ENCODE data around the gene ENHO.

ENHO gene

DNA sequence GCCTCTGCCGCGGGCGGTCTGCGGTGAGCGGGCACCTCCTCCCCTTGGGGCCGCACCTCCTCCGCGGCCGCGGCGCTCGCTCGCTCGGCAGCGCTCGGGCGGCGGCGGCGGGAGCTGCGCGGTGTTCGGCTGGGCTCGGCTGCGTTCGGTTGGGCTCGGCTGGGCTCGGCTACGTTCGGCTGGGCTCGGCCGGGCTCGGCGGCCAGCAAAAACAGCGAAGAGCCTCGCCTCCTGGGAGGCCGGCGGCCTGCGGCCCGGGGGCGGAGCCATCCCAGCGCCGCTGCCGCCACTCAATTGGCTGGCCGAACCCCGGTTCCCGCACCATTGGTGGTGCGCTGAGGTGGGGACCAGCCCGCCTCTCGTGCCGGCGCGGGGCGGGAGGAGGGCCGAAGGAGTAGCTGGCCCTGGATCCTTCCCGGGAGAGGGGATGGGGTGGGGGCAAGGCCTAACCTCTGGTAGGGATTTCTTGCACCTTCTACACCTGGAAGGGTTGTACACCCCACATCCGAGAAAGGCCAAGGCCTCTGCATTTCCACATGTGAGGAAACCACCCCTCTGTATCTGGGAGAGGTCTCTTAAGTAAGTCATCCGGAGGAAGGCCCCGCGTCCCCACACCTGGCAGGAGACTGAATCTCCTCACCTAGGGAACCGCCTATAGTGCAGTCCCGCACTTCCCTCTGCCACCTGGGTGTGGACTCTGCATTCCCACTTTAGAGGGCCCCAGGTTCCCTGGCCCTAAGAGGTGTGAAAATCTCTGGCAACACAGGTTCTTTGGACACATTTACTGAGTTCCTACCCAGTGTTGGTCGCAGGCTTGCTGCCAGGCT, at the start of gene ENHO:
Gene ENHO, minus strand, starts transcription at position 20 of the 827 bp plus-strand sequence. CDS start 1,295 bp downstream, outside the sequence.
- DNase-seq (ENCODE audit: low read depth) = peak; percentile 65

GRCh38 chr9:34572092-34572491, 49.3 kb upstream of the ENHO start:
- no peak for DNase-seq (ENCODE audit: low read depth)

DNA sequence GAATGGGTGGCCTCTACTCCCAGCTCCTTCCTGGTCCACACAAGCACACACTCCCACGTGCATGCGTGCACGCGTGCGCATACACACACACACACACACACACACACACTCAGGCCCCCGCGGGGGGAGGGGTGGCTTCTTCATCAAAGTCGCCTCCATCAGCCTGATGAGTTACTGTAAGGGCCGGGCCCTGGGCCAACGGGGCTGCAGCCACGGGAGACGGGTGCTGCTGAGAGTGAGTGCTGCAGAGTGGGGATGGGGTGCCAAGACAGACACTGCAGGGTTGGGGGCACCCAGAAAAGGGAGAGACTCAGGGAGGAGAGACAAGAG, 48.7 kb upstream of the ENHO start:
- DNase-seq (ENCODE audit: low read depth) = no peak

DNA sequence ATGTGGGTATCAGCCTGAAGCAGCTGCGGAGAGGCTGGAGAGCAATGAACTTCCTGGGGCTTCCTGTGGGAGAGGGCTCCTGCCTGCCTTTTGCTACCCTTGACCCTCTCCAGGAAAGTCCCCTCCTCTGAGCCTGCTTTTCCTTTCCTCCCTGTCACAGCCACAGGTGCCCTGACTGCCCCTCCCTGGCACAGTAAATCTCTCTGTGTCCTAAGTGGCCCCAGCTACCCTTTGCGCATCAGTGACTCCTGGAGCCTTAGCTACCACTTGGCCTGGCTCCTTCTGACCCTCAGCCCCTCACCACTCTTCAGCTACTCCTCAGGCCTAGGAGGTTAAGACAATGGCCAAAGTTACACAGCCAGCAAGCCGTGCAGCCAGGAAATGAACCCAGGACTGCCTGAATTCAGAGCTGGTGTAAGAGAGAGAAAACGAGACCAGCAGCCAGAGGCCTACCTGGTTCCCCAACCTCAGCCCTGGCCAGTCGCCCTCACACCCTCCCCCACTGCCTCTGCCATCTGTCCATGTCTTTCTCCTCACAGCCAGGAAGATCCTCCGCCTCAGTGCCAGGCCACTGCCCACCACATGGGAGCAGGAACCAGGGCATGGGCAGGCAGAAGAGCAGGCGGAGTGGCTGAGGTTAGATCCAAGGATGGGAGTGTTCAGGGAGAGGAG, 48.2 kb upstream of the ENHO start:
- DNase-seq (ENCODE audit: low read depth) = no peak

- no peak for DNase-seq (ENCODE audit: low read depth)
These were observed 47.6 kb upstream of the ENHO start for GRCh38 chr9:34570376-34570775.

DNA sequence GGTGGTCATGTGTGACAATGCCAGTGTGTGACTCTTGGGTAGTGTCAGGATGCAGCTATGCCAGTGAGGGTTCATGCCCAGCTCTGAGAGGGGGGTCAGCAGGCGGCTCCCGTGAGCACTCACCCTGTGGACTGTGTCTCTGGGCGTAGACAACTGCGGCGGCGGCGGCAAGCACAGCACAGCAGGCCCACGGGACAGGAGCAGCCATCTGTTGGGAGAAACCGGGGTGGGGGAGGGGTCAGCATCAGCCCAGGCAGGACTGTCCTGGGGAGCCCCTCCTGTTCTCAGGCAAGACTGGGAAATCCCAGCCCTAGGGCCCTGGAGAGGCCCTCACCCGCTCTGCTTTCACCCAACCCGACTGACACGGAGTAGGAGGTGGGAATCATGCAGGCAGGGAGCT, 46.0 kb upstream of the ENHO start:
- DNase-seq (ENCODE audit: low read depth) = no peak

GRCh38 chr9:34568133-34568532, 45.3 kb upstream of the ENHO start:
- no peak for DNase-seq (ENCODE audit: low read depth)

DNA sequence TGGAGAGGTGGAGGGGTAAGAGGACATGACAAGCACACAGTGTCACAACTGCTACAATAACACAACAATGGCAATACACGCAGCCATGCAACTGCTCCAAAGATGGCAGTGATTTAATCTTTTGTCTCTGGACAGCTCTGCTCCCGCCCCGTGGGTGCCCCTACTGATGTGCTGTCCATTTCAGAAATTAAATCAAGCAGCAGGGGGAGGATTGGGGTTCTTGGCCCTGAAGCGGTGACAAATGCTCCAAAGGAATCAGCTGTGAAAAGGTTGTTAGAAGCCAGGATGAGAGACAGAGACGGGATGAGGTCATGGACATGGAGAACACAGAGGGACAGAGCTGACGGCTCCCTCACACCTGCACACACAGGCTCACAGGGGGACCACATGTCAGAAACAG, 44.2 kb upstream of the ENHO start:
- no peak for DNase-seq (ENCODE audit: low read depth)

DNA sequence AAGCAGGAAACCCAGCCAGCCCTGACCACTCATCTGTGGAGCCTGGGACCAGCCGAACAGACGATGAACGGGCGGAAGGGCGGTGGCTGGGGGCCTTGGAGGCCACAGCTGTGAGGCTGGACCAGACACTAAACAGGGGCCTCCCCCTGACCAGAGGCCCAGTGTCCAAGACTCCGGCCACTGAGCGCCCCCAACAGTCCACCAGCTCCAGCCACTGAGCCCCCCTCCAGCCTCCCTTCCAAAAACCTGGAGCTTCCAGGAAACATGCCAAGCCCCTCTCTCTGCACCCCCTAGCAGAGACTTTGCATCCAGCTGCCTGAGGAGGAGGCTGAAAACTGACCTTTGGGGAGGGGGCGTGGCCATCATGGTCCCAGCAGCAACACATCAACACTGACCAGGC, 43.5 kb upstream of the ENHO start:
- DNase-seq (ENCODE audit: low read depth) = no peak

GRCh38 chr9:34565856-34566255, 43.1 kb upstream of the ENHO start:
- DNase-seq (ENCODE audit: low read depth) = no peak

GRCh38 chr9:34564617-34565016, 41.8 kb upstream of the ENHO start:
- DNase-seq (ENCODE audit: low read depth) = no peak

DNA sequence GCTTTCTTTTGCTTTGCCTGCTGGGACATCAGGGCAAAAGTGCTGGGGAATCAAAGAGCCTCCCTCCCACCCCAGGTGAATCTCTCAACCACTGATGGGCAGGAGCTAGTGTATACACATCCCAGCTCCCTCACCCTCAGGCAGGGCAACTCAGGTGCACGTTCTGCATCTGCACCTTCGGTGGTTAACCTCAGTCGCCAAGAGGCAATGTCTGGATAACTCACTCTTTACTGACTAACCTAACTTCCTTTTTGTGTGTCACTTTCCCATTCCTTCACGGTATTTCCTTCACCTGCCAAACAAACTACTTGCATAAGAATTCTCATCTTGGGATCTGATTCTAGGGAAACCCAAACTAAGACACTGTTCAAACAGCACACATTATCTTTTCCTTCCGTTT, 40.5 kb upstream of the ENHO start:
- DNase-seq (ENCODE audit: low read depth) = no peak

GRCh38 chr9:34562135-34562745, 39.5 kb upstream of the ENHO start:
- no peak for DNase-seq (ENCODE audit: low read depth)

- no peak for DNase-seq (ENCODE audit: low read depth)
These were observed 37.9 kb upstream of the ENHO start for GRCh38 chr9:34560599-34561214.

DNA sequence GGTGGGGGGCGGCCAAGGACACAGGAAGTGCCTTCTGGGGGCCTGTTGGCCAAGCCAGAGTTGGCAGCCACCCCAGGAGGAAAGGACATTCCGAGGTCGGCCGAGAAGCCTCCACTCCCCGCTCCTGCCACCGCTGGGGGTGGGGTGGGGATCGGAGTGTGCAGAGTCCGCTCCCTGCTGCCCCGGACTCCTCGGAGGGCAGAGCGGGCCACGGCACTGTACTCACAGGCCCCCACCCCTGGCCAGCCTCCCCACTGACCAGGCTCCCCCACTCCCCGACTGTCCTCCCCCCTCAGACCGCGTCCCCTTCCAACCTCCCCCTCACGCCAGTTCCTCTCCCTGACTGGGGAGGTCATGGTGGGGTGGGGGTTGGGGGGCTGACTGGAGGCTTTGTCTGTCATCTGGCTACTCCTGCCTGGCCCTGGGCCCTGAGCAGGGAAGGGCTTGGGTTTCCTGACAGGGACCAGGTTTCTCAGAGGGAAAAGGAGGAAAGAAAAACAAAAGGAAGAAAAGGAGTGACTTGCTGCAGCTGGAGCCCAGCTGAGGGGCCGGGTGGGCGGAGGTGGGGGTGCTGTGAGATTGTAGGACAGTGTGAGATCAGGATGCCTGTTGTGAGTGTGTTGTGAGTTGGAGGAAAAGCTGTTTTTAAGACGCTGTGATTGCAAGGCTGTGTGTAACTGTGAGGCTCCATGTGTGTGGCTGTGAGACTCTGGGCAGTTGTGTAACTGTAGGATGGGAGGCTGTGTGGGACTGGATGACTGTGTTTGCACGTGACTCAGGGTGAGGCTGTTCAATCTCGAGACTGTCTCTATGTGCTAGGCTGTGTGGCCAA, 37.0 kb upstream of the ENHO start:
- peak; percentile 42 for DNase-seq (ENCODE audit: low read depth)

DNA sequence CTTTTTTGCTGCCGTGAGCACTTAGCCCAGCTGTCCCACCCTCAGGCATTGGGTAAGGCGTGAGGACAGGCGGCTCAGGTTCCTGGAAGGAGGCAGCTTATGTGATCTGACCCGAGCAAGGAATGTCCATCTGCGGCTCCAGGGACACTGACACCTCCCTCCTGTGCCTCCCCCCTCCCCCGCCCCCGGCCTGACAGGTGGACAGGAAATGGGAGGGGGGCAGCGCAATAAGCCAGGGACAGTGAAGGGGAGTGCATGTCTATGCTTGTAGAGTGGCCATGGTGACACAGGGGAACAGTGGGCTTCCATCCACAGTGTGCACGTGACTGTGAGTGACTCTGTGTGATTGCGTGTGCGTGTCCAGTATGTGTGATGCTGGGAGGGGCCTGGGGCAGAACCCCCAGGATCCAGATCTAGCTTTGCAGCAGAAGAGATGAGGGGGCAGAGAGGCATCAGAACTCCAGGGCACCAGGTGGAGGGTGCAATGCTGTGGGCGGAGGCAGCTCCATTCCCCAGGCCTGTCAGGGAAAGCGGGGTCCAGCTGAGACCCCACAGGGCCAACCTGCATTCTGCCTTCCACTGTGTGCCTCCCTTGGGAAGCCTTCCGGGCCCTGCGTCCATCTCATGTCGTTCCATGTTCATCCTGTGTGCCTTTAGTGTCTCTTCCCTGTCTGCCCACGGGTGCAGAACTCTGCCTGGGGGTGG, 36.3 kb upstream of the ENHO start:
- DNase-seq (ENCODE audit: low read depth) = no peak

- no peak for DNase-seq (ENCODE audit: low read depth)
These were observed 35.6 kb upstream of the ENHO start for GRCh38 chr9:34558364-34558763.

DNA sequence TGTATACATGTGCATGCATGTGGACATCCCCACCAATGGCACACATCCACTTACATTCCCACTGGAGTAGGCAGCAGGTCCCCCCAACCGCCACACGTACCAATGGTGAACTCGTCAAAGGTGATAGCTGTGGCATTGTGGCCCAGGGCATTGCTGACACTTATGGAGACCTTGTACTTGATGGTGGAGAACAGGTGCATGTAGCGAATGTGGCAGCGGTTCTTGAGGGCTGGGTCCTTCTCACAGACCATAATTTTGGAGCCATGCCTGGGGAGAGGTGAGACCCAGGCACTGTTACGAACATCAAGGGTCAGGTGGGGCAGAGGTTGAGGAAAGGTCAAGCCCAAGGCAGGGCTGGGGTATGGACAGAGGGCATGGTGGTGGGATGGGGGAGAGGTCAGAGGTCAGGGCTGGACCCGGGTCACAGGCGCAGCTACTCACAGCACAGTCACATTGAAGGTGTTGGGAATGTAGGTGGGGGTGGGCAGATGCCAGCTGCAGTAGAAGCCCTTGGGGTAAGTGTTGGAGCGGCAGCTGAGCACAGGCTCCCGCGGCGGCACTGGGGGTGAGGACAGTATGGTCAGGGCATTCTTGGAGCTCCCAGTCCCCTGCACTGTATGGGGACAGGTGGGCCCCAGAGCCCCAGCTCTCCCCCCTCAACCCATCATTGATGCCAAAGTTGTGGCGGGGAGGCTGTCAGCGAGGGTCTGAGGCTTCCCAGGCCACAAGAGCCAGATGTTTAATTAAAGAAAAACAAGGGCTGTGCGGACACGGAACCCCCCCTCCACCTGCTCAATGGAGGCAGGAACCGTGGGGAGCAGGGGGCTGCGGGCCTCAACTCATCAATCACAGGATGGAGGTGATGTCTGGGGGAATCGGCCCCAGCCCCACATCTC, 34.9 kb upstream of the ENHO start:
- DNase-seq (ENCODE audit: low read depth) = no peak

DNA sequence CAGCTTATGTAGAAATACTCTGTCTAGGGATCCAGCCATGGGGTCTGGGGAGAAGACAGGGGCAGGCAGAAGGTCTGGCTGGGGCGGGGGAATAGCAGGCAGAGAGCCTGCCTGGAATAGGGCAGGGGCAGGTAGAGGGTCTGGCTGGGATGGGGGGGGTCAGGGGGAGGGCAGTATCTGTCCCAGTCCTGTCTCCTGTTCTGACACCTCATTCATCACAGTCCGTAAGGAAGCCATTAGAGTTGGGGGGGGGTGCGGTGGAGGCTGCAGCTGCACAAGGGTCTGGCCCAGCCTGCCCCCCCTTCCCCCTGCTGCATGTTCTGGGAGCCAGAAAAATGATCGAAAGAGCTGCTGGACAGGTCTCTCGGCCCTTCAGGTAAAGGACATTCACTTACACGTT, 34.2 kb upstream of the ENHO start:
- no peak for DNase-seq (ENCODE audit: low read depth)

DNA sequence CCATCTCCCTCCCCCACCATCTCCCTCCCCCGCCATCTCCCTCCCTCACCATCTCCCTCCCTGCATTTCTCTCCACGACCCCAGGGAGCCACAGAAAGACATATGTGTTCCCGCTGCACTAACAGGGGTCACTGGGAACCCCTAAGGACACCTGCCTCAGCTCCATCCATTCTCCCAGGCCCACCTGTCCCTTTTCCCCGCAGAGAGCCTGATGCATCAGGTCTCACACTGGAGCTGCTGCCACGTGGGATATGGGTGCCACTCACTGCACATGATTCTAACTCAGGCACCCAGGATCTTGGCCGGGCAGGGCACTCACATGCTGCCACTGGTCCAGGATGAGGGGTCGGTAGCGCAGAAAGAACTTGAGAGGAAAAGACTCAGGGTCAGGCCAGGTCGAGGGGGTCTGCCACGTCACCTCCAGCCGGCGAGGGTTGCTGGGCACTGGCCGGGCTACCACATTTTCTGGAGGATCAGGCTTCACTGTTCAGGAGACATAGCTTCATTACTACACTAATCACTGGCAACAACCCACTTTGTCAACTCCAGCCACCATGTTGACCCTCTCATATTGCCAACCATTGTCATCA, 33.2 kb upstream of the ENHO start:
- no peak for DNase-seq (ENCODE audit: low read depth)

Measured in GM04504 (cell line).